ENCODE data around the gene CDS1.

GRCh38 chr4:84569009-84569408 lies 13.9 kb upstream of the CDS1 start:
- TF ChIP-seq CTCF (IDR thresholded peaks at IDR 0.05) (no peak), POLR2A (IDR thresholded peaks at IDR 0.05) (no peak)
